ENCODE results near the gene TOR4A. TPM values are rescaled to one million over a fixed set of nuclear protein-coding genes. Genes with fewer than 3 reads are reported as not detected.

Gene TOR4A
- total and polyA plus RNA-seq, 2 experiments from 2014 or later = 2.0 to 19.0 TPM

GRCh38 chr9:137278721-137279711, 1.5 kb downstream of the TOR4A start:
- TF ChIP-seq EZH2phosphoT487 (IDR thresholded peaks at IDR 0.05; ENCODE audit: unreplicated experiment) (no peak), ZNF462 (CRISPR knock-in tag; IDR thresholded peaks at IDR 0.05) (no peak), NANOG (IDR thresholded peaks at IDR 0.05; ENCODE audit: borderline replicate concordance) (no peak)
- TF ChIP-seq, protein P1, sequence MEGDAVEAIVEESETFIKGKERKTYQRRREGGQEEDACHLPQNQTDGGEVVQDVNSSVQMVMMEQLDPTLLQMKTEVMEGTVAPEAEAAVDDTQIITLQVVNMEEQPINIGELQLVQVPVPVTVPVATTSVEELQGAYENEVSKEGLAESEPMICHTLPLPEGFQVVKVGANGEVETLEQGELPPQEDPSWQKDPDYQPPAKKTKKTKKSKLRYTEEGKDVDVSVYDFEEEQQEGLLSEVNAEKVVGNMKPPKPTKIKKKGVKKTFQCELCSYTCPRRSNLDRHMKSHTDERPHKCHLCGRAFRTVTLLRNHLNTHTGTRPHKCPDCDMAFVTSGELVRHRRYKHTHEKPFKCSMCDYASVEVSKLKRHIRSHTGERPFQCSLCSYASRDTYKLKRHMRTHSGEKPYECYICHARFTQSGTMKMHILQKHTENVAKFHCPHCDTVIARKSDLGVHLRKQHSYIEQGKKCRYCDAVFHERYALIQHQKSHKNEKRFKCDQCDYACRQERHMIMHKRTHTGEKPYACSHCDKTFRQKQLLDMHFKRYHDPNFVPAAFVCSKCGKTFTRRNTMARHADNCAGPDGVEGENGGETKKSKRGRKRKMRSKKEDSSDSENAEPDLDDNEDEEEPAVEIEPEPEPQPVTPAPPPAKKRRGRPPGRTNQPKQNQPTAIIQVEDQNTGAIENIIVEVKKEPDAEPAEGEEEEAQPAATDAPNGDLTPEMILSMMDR (conservative IDR thresholded peaks at IDR 0.05; ENCODE audit: low read depth in 2 of 2) = peak in 1 of 2 experiments; percentile 16; a peak in 1 of 4 replicates
- DNase-seq (ENCODE audit: low spot score) (no peak), ATAC-seq (no peak; the same call in 2 of the 3 replicates)
- no peaks in the 10 kb centered on the region for H3K9me2 ChIP-seq (ENCODE audit: insufficient read depth)
- no peak overlapping the region for H3K27ac ChIP-seq (ENCODE audit: low read depth)
- peak overlapping the region; percentile 88 for H3K4me2 ChIP-seq
- no peaks in the 10 kb centered on the region for H3K36me3 ChIP-seq (ENCODE audit: insufficient read depth)
- H4K20me1 ChIP-seq (replicated peaks; ENCODE audit: insufficient read depth) = peaks cover 8% of the 10 kb centered on the region; the same call in 1 of the 2 replicates
- Mint-ChIP-seq H3K4me3 (no peak overlapping the region), H3K27me3 (ENCODE audit: insufficient read depth, low read depth, poor library complexity) (peaks cover 34% of the 10 kb centered on the region), H3K27ac (no peak overlapping the region), H3K9me3 (no peaks in the 10 kb centered on the region; the same call in 2 of the 3 replicates), H3K4me1 (peaks cover 27% of the 10 kb centered on the region), H3K36me3 (ENCODE audit: low read depth) (peaks cover 7% of the 10 kb centered on the region)
- no peak overlapping the region for H2AFZ ChIP-seq
- peaks cover 12% of the 10 kb centered on the region for H3K4me1 ChIP-seq (ENCODE audit: insufficient read depth)
- H3F3A ChIP-seq (replicated peaks; ENCODE audit: low read depth) = peaks cover 20% of the 10 kb centered on the region; the same call in 1 of the 2 replicates
- no peaks in the 10 kb centered on the region for H3K79me2 ChIP-seq (replicated peaks; ENCODE audit: insufficient read depth)
- peaks cover 14% of the 10 kb centered on the region for H3K27me3 ChIP-seq (ENCODE audit: insufficient read depth)
- peak overlapping the region; percentile 64 for H3K4me3 ChIP-seq

Measured in GM23338 (cell line).